Mucosa of descending colon (tissue), 3 donors: ENCODE data around the gene ZNF827. TPM values are rescaled to one million over a fixed set of nuclear protein-coding genes. Genes with fewer than 3 reads are reported as not detected.

ENCODE experiments used
- ATAC-seq: fragments of 200-7000 bp; cut with Tn5 transposase; one replicate; pipeline ENCODE4 v1.9.1; 2020; ENCODE audit warnings: mild to moderate bottlenecking, moderate library complexity
- DNase-seq, 3 donors: peaks; one replicate each; pipeline ENCODE4 v3.0.0-alpha.2; 2020
- H3K36me3 ChIP-seq: fragments of 200-600 bp; one replicate; pipeline ENCODE4 v1.8.0; 2021; ENCODE audit warnings: low read depth, mild to moderate bottlenecking
- H3K4me1 ChIP-seq: fragments of 200-600 bp; one replicate; pipeline ENCODE4 v1.8.0; 2021; ENCODE audit warnings: low read depth, mild to moderate bottlenecking
- H3K4me3 ChIP-seq: fragments of 200-600 bp; one replicate; pipeline ENCODE4 v1.8.0; 2021; ENCODE audit warnings: mild to moderate bottlenecking
- H3K9me3 ChIP-seq: fragments of 200-600 bp; one replicate; pipeline ENCODE4 v1.8.0; 2021; ENCODE audit warnings: mild to moderate bottlenecking
- intact Hi-C, 2 donors: fragments of 100-400 bp; cut with DNase I in 1 of 2; cut with micrococcal nuclease in 1 of 2; formaldehyde crosslinking; loops; one replicate each; pipeline versions ENCODE4 v1.11.0 to v1.11.1; 2022; cut with DNase I, micrococcal nuclease
- total RNA-seq, 3 donors: library from RNA; stranded (reverse); fragmentation: NEBNext Ultra II Directional in 2 of 3; extraction: Animal tissue kit (Norgen Biotek cat#: 25700) in 2 of 3; gene quantifications; one replicate each; pipeline versions ENCODE4 v1.2.1 to v1.2.4, GENCODE V29; 2021 to 2023
- TF ChIP-seq, protein P1 (sequence below): fragments of 200-600 bp; IDR thresholded peaks from one replicate; pipeline ENCODE4 v1.8.0; 2022; ENCODE audit warnings: antibody characterized with exemption, mild to moderate bottlenecking
- donor health status: DM: no; HTN: no; CAD: no; lungs with moderate emphysema.
- donor health status: DM: no; HTN: no; CAD: no.
- donor health status: DM: no; HTN: yes; CAD: no.

Gene ZNF827
- total RNA-seq, 3 donors from 2014 or later, result 21.9 to 37.4 (median 29.7) TPM

DNA sequence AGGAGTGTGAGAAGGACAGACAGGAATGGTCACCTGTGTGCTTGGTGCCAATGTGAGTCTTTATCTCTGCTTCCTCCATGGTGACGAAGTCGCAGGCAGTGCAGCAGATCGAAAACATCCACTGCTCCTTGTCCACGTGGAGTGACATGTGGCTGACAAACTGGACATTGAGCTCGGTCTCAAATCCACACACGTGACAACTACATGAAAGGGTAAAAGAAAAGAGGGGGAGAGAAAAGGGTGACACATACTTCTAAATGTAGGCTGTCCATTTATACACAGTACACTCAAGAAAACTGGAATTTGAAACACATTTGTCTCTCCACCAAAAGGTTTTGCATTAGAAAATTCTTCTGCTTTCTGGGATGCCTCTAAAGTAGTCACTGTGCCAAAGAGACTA is 164.2 kb downstream of the ZNF827 start:
- no peaks in the 10 kb centered on the region for H3K4me1 ChIP-seq
- TF ChIP-seq, protein P1, sequence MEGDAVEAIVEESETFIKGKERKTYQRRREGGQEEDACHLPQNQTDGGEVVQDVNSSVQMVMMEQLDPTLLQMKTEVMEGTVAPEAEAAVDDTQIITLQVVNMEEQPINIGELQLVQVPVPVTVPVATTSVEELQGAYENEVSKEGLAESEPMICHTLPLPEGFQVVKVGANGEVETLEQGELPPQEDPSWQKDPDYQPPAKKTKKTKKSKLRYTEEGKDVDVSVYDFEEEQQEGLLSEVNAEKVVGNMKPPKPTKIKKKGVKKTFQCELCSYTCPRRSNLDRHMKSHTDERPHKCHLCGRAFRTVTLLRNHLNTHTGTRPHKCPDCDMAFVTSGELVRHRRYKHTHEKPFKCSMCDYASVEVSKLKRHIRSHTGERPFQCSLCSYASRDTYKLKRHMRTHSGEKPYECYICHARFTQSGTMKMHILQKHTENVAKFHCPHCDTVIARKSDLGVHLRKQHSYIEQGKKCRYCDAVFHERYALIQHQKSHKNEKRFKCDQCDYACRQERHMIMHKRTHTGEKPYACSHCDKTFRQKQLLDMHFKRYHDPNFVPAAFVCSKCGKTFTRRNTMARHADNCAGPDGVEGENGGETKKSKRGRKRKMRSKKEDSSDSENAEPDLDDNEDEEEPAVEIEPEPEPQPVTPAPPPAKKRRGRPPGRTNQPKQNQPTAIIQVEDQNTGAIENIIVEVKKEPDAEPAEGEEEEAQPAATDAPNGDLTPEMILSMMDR, result no peak
- intact Hi-C loops, result no loop called here
- H3K36me3 ChIP-seq, result peaks cover 6% of the 10 kb centered on the region
- DNase-seq (no peak), ATAC-seq (no peak)
- no peaks in the 10 kb centered on the region for H3K9me3 ChIP-seq
- no peak overlapping the region for H3K4me3 ChIP-seq

GRCh38 chr4:145773581-145774234 is 164.9 kb downstream of the ZNF827 start:
- ATAC-seq (peak; percentile 30), DNase-seq (no peak)
- Histone ChIP-seq H3K36me3 (peaks cover 6% of the 10 kb centered on the region), H3K9me3 (no peaks in the 10 kb centered on the region), H3K4me3 (no peak overlapping the region), H3K4me1 (no peaks in the 10 kb centered on the region)
- intact Hi-C loops, result no loop called here
- TF ChIP-seq, protein P1, result no peak

GRCh38 chr4:145772347-145772746 is 166.3 kb downstream of the ZNF827 start:
- intact Hi-C loops, result no loop called here
- TF ChIP-seq, protein P1, result no peak
- peaks cover 6% of the 10 kb centered on the region for H3K36me3 ChIP-seq
- no peaks in the 10 kb centered on the region for H3K4me1 ChIP-seq
- no peak overlapping the region for H3K4me3 ChIP-seq
- no peaks in the 10 kb centered on the region for H3K9me3 ChIP-seq
- DNase-seq (no peak), ATAC-seq (no peak)

- peaks cover 6% of the 10 kb centered on the region for H3K36me3 ChIP-seq
- H3K4me1 ChIP-seq, result no peaks in the 10 kb centered on the region
- intact Hi-C loops, result no loop called here
- DNase-seq, result no peak
- H3K9me3 ChIP-seq, result no peaks in the 10 kb centered on the region
- no peak for ATAC-seq
- H3K4me3 ChIP-seq, result no peak overlapping the region
- TF ChIP-seq, protein P1, result no peak
Measured at GRCh38 chr4:145770124-145770523, 168.5 kb downstream of the ZNF827 start.

DNA sequence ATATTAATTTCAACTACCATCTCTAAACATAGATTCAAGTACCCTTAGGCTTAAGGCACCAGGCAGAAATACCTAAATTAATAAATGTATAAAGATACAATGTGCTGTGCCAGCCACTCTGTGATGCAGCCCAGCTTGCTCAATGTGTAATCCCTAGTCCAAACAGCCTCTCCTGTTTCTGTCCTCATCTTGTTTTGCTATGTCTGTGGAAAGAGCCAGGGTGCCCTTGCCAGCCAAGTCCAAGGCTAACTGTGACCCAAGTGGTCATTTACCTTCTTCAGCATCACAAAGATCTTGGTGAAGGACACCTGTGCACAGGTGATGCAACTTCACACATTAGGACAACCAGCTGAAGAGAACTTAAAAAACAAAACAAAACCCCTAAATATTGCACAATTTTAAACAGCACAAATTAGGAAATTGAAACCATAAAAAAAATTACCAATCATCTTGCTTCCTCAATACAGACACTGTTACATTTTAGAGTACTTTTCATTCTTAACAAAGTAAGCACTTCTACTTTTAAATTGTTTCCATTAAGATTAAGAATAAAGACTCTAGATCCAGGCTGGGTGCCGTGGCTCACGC is 169.1 kb downstream of the ZNF827 start:
- intact Hi-C loops, result no loop called here
- Histone ChIP-seq H3K9me3 (no peaks in the 10 kb centered on the region), H3K4me3 (no peak overlapping the region), H3K4me1 (no peaks in the 10 kb centered on the region), H3K36me3 (peaks cover 6% of the 10 kb centered on the region)
- no peak for ATAC-seq
- no peak for DNase-seq
- TF ChIP-seq, protein P1, result no peak
